IMR-90 (cell line): ENCODE data around the gene RNU2-63P. TPM values are rescaled to one million over a fixed set of nuclear protein-coding genes. Genes with fewer than 3 reads are reported as not detected.
A peak's percentile ranks its signal among the peaks of the same experiment; 100 is the strongest.

Source experiments
- ATAC-seq: fragments of 200-7000 bp; cut with Tn5 transposase; 2 replicates; pipeline ENCODE4 v1.9.1; 2020; ENCODE audit warnings: low read depth, mild to moderate bottlenecking, moderate library complexity
- BruUV-seq: library from RNA; stranded (reverse); fragments of 400-500 nt; replicated peaks from 2 replicates; lab custom pipeline; 2021; lab: Mats Ljungman, UMichigan
- CTCF ChIA-PET: fragments of 300-600 bp; formaldehyde crosslinking; extraction: SDS; loops from one replicate; lab custom pipeline; 2021; ENCODE audit warnings: antibody characterized with exemption; lab: Yijun Ruan, JAX
- POLR2A ChIA-PET: fragments of 300-600 bp; sonication (Branson Sonifier 250); formaldehyde crosslinking; loops from one replicate; lab custom pipeline; 2022; ENCODE audit warnings: antibody characterized with exemption; ENCODE audit not compliant: unreplicated experiment; lab: Charles Lee
- DNase-seq: peaks from one replicate; pipeline ENCODE4 v3.0.0; 2013
- H2AFZ ChIP-seq: replicated peaks from 2 replicates; pipeline ENCODE3; 2013; ENCODE audit warnings: low read length, mild to moderate bottlenecking; ENCODE audit not compliant: poor library complexity
- H2AK5ac ChIP-seq: 2 replicates; pipeline ENCODE4 v1.6.1; 2013; ENCODE audit warnings: low read depth, low read length, inconsistent platforms
- H2AK9ac ChIP-seq: replicated peaks from 2 replicates; pipeline ENCODE3; 2013; ENCODE audit warnings: mild to moderate bottlenecking, low read depth, low read length, moderate library complexity; ENCODE audit not compliant: poor library complexity
- H2BK120ac ChIP-seq: 2 replicates; pipeline ENCODE4 v1.6.1; 2013; ENCODE audit warnings: low read depth, low read length, inconsistent platforms
- H2BK15ac ChIP-seq: 3 replicates; pipeline ENCODE4 v1.6.1; 2013; ENCODE audit warnings: low read depth, low read length, inconsistent platforms
- H2BK20ac ChIP-seq: 2 replicates; pipeline ENCODE4 v1.6.1; 2013; ENCODE audit warnings: low read depth, mild to moderate bottlenecking, inconsistent platforms, low read length, moderate library complexity
- H2BK5ac ChIP-seq: 2 replicates; pipeline ENCODE4 v1.6.1; 2013; ENCODE audit warnings: mild to moderate bottlenecking, low read depth, low read length, inconsistent platforms; ENCODE audit not compliant: poor library complexity, severe bottlenecking
- H3K14ac ChIP-seq: replicated peaks from 2 replicates; pipeline ENCODE4 v1.6.1; 2013; ENCODE audit warnings: low read depth, low read length, inconsistent platforms
- H3K18ac ChIP-seq: 2 replicates; pipeline ENCODE4 v1.6.1; 2013; ENCODE audit warnings: low read depth, low read length, control low read depth
- H3K23ac ChIP-seq: 2 replicates; pipeline ENCODE4 v1.6.1; 2013; ENCODE audit warnings: low read depth, low read length, inconsistent platforms
- H3K27ac ChIP-seq: 2 replicates; pipeline ENCODE4 v1.5.1; 2013; ENCODE audit warnings: mild to moderate bottlenecking, control low read depth, low read length; ENCODE audit not compliant: insufficient read depth
- H3K27me3 ChIP-seq: 2 replicates; pipeline ENCODE4 v1.6.1; 2013; ENCODE audit warnings: low read length; ENCODE audit not compliant: control insufficient read depth, insufficient read depth
- H3K36me3 ChIP-seq: 2 replicates; pipeline ENCODE4 v1.6.1; 2013; ENCODE audit warnings: low read length, mixed read lengths; ENCODE audit not compliant: control insufficient read depth, insufficient read depth
- H3K4ac ChIP-seq: 2 replicates; pipeline ENCODE4 v1.6.1; 2013; ENCODE audit warnings: low read depth, low read length, inconsistent platforms
- H3K4me1 ChIP-seq: 2 replicates; pipeline ENCODE4 v1.6.1; 2013; ENCODE audit warnings: low read length, mixed read lengths; ENCODE audit not compliant: control insufficient read depth, insufficient read depth
- H3K4me2 ChIP-seq: 2 replicates; pipeline ENCODE4 v1.6.1; 2013; ENCODE audit warnings: low read depth, mild to moderate bottlenecking, control low read depth, low read length, moderate library complexity
- H3K4me3 ChIP-seq: 2 replicates; pipeline ENCODE4 v1.5.1; 2013; ENCODE audit warnings: low read depth, mild to moderate bottlenecking, control low read depth, low read length, moderate library complexity; ENCODE audit not compliant: insufficient read depth
- H3K56ac ChIP-seq: 2 replicates; pipeline ENCODE4 v1.6.1; 2013; ENCODE audit warnings: low read length, inconsistent platforms; ENCODE audit not compliant: insufficient read depth; ENCODE audit errors: extremely low read depth
- H3K79me1 ChIP-seq, 2 experiments: 2 replicates each; pipeline ENCODE4 v1.6.1; 2013; ENCODE audit warnings: low read length in 2 of 2, inconsistent platforms in 1 of 2, low read depth in 1 of 2
- H3K9ac ChIP-seq: 2 replicates; pipeline ENCODE4 v1.6.1; 2013; ENCODE audit warnings: low read depth, low read length, control low read depth
- H3K9me1 ChIP-seq: 2 replicates; pipeline ENCODE4 v1.6.1; 2013; ENCODE audit warnings: low read length, inconsistent platforms; ENCODE audit not compliant: insufficient read depth
- H3K9me3 ChIP-seq: 2 replicates; pipeline ENCODE4 v1.6.1; 2013; ENCODE audit warnings: low read length; ENCODE audit not compliant: control insufficient read depth, insufficient read depth
- H4K20me1 ChIP-seq: 2 replicates; pipeline ENCODE4 v1.6.1; 2013; ENCODE audit warnings: low read length, inconsistent platforms; ENCODE audit not compliant: insufficient read depth
- H4K5ac ChIP-seq: 2 replicates; pipeline ENCODE4 v1.6.1; 2013; ENCODE audit warnings: mild to moderate bottlenecking, low read depth, low read length, control low read depth
- H4K8ac ChIP-seq, 2 experiments: 2 replicates each; pipeline ENCODE4 v1.6.1; 2013; ENCODE audit warnings: low read depth in 2 of 2, low read length in 2 of 2, control low read depth in 1 of 2, inconsistent platforms in 1 of 2
- H4K91ac ChIP-seq: 2 replicates; pipeline ENCODE4 v1.6.1; 2013; ENCODE audit warnings: low read depth, low read length, inconsistent platforms; ENCODE audit not compliant: insufficient read depth
- BHLHE40 ChIP-seq: fragments of 150-350 bp; IDR thresholded peaks from 2 replicates; pipeline ENCODE4 v1.6.1; 2016; ENCODE audit warnings: mild to moderate bottlenecking, low read depth, low read length
- CEBPB ChIP-seq: IDR thresholded peaks from 2 replicates; pipeline ENCODE4 v1.6.1; 2012; ENCODE audit warnings: low read depth, low read length, improper control_type of control experiment
- CHD1 ChIP-seq: IDR thresholded peaks from 2 replicates; pipeline ENCODE4 v1.6.1; 2012; ENCODE audit warnings: low read depth, low read length, improper control_type of control experiment
- CTCF ChIP-seq: conservative IDR thresholded peaks from 2 replicates; pipeline ENCODE4 v1.5.1; 2012; ENCODE audit warnings: mild to moderate bottlenecking, low read depth, low read length, improper control_type of control experiment
- ELK1 ChIP-seq: fragments of 150-350 bp; IDR thresholded peaks from 2 replicates; pipeline ENCODE4 v1.6.1; 2016; ENCODE audit warnings: low read depth, mild to moderate bottlenecking, low read length, moderate library complexity, borderline replicate concordance
- MAFK ChIP-seq: IDR thresholded peaks from 2 replicates; pipeline ENCODE4 v1.6.1; 2012; ENCODE audit warnings: low read depth, low read length, improper control_type of control experiment
- MAZ ChIP-seq: IDR thresholded peaks from 2 replicates; pipeline ENCODE4 v1.6.1; 2012; ENCODE audit warnings: low read depth, mild to moderate bottlenecking, low read length, improper control_type of control experiment, moderate library complexity, borderline replicate concordance
- MXI1 ChIP-seq: IDR thresholded peaks from 2 replicates; pipeline ENCODE4 v1.6.1; 2012; ENCODE audit warnings: low read depth, mild to moderate bottlenecking, low read length, moderate library complexity, borderline replicate concordance
- NFE2L2 ChIP-seq: fragments of 150-350 bp; IDR thresholded peaks from 2 replicates; pipeline ENCODE4 v1.6.1; 2016; ENCODE audit warnings: low read depth, mild to moderate bottlenecking, low read length
- POLR2A ChIP-seq: IDR thresholded peaks from 2 replicates; pipeline ENCODE4 v1.6.1; 2012; ENCODE audit warnings: mild to moderate bottlenecking, low read depth, low read length
- RAD21 ChIP-seq: IDR thresholded peaks from 2 replicates; pipeline ENCODE4 v1.6.1; 2012; ENCODE audit warnings: low read length, improper control_type of control experiment
- RCOR1 ChIP-seq: IDR thresholded peaks from 2 replicates; pipeline ENCODE4 v1.6.1; 2012; ENCODE audit warnings: mild to moderate bottlenecking, low read length, improper control_type of control experiment; ENCODE audit not compliant: insufficient replicate concordance
- RFX5 ChIP-seq: IDR thresholded peaks from 2 replicates; pipeline ENCODE4 v1.8.0; 2012; ENCODE audit warnings: low read depth, mild to moderate bottlenecking, low read length, moderate library complexity
- SMC3 ChIP-seq: fragments of 150-350 bp; IDR thresholded peaks from 2 replicates; pipeline ENCODE4 v1.6.1; 2016; ENCODE audit warnings: low read depth, mild to moderate bottlenecking, antibody characterized with exemption, low read length, moderate library complexity
- USF2 ChIP-seq: fragments of 150-350 bp; IDR thresholded peaks from 2 replicates; pipeline ENCODE4 v1.6.1; 2017; ENCODE audit warnings: mild to moderate bottlenecking, antibody characterized with exemption, low read length, low read depth
- WGBS, 2 experiments: methylation state at CpG; one replicate each; pipeline versions ENCODE4 v1.1.5 to v1.1.7; 2013; ENCODE audit warnings: missing lambda C conversion rate in 2 of 2; ENCODE audit not compliant: insufficient read length in 1 of 2; ENCODE audit errors: extremely low coverage in 2 of 2; 5-methylcytosine and 5-hydroxymethylcytosine counted together
- dilution Hi-C: fragments of 300-500 bp; cut with HindIII; formaldehyde crosslinking; loops from one replicate; pipeline ENCODE4 v1.14.3; 2018; ENCODE audit warnings: low sequenced_read_pairs; ENCODE audit not compliant: unreplicated experiment
- in situ Hi-C: fragments of 300-500 bp; cut with MboI; formaldehyde crosslinking; loops from 3 replicates; pipeline ENCODE4 v1.14.3; 2019; ENCODE audit warnings: low sequenced_read_pairs, inconsistent platforms, mixed read lengths
- intact Hi-C: fragments of 100-400 bp; cut with micrococcal nuclease; formaldehyde crosslinking; loops from 2 replicates; pipeline ENCODE4 v1.10.0; 2022
- polyA plus RNA-seq, 3 experiments: library from polyadenylated mRNA; depleted of rRNA; stranded (reverse); fragments of >200 nt; gene quantifications; 2 replicates each; pipeline ENCODE4 v1.2.3, GENCODE V29; 2012; ENCODE audit warnings: low replicate concordance in 1 of 3
- total RNA-seq: library from RNA; depleted of rRNA; stranded (reverse); fragments of >200 nt; gene quantifications from 2 replicates; pipeline ENCODE4 v1.2.3, GENCODE V29; 2012

RNU2-63P gene
- total and polyA plus RNA-seq, 2 of the 4 experiments (the other 2 are of a cell fraction), result under 0.01 TPM; not detected in 1

GRCh38 chr2:88036182-88036581, 19.8 kb upstream of the RNU2-63P start:
- in situ Hi-C loops (no loop called here), dilution Hi-C loops (no loop called here), intact Hi-C loops (no loop called here)
- peaks cover 4% of the 10 kb centered on the region; the same call in 1 of the 2 replicates for H4K20me1 ChIP-seq
- no peak overlapping the region for H2BK120ac ChIP-seq
- H2AFZ ChIP-seq, result no peak overlapping the region
- no peaks in the 10 kb centered on the region for H3K9me3 ChIP-seq
- H2AK5ac ChIP-seq, result no peak overlapping the region
- no peak overlapping the region for H4K91ac ChIP-seq
- no peak overlapping the region for H2AK9ac ChIP-seq
- no peak overlapping the region for H3K9ac ChIP-seq
- H3K18ac ChIP-seq, result no peak overlapping the region
- peaks cover 2% of the 10 kb centered on the region; the same call in 1 of the 2 replicates for H3K4me1 ChIP-seq
- peaks cover 15% of the 10 kb centered on the region for H3K36me3 ChIP-seq
- no peak overlapping the region for H2BK20ac ChIP-seq
- ChIA-PET POLR2A (no interaction called here), CTCF (no interaction called here)
- H4K5ac ChIP-seq, result no peak overlapping the region
- no peak overlapping the region for H3K56ac ChIP-seq
- H4K8ac ChIP-seq, result no peak overlapping the region
- no CpG with 5 or more reads among the region's 2 CpGs for WGBS, 2 experiments
- H3K9me1 ChIP-seq, result 0 out of 2 replicates have a peak, but pooled peaks cover 2% of the 10 kb centered on the region
- H3K27ac ChIP-seq, result no peak overlapping the region
- BruUV-seq, result no TSS peak
- peak overlapping the region; percentile 56 for H2BK5ac ChIP-seq
- DNase-seq (peak; percentile 23), ATAC-seq (no peak)
- H3K23ac ChIP-seq, result no peak overlapping the region
- TF ChIP-seq RAD21 (no peak), CTCF (no peak), RCOR1 (no peak), RFX5 (no peak), MAZ (no peak), NFE2L2 (no peak), MXI1 (no peak), CHD1 (no peak), SMC3 (no peak), USF2 (no peak), POLR2A (no peak), CEBPB (no peak), ELK1 (no peak), MAFK (no peak), BHLHE40 (no peak)
- peaks cover 26 to 29% of the 10 kb centered on the region in 2 experiments for H3K79me1 ChIP-seq
- no peaks in the 10 kb centered on the region for H3K27me3 ChIP-seq
- no peak overlapping the region for H3K14ac ChIP-seq
- H3K4ac ChIP-seq, result no peak overlapping the region
- no peak overlapping the region; the same call in 1 of the 2 replicates for H3K4me2 ChIP-seq
- no peak overlapping the region for H3K4me3 ChIP-seq
- H2BK15ac ChIP-seq, result no peak overlapping the region
